ENCODE data around the gene NTRK2. TPM values are rescaled to one million over a fixed set of nuclear protein-coding genes. Genes with fewer than 3 reads are reported as not detected.

Gene NTRK2
- total RNA-seq, 1 donor from 2014 or later: 7.7 TPM

- no peak for DNase-seq (ENCODE audit: low spot score)
Measured at GRCh38 chr9:84681516-84682285, 12.2 kb downstream of the NTRK2 start.

- no peak for DNase-seq (ENCODE audit: low spot score)
Measured at GRCh38 chr9:84686068-84686467, 16.5 kb downstream of the NTRK2 start.

GRCh38 chr9:84688956-84689355 lies 19.4 kb downstream of the NTRK2 start:
- peak; percentile 39 for DNase-seq (ENCODE audit: low spot score)

GRCh38 chr9:84691634-84692033 lies 22.1 kb downstream of the NTRK2 start:
- DNase-seq (ENCODE audit: low spot score): no peak

GRCh38 chr9:84694248-84694647 lies 24.7 kb downstream of the NTRK2 start:
- DNase-seq (ENCODE audit: low spot score): no peak

- DNase-seq (ENCODE audit: low spot score): no peak
Measured at GRCh38 chr9:84697042-84697441, 27.5 kb downstream of the NTRK2 start.

GRCh38 chr9:84697509-84698114 lies 28.1 kb downstream of the NTRK2 start:
- DNase-seq (ENCODE audit: low spot score): peak; percentile 36

- no peak for DNase-seq (ENCODE audit: low spot score)
Measured at GRCh38 chr9:84698323-84698722, 28.8 kb downstream of the NTRK2 start.

GRCh38 chr9:84699984-84700383 lies 30.5 kb downstream of the NTRK2 start:
- no peak for DNase-seq (ENCODE audit: low spot score)

- DNase-seq (ENCODE audit: low spot score): no peak
Measured at GRCh38 chr9:84701801-84702200, 32.3 kb downstream of the NTRK2 start.

GRCh38 chr9:84702471-84702870 lies 32.9 kb downstream of the NTRK2 start:
- DNase-seq (ENCODE audit: low spot score): no peak

- no peak for DNase-seq (ENCODE audit: low spot score)
Measured at GRCh38 chr9:84703793-84704192, 34.3 kb downstream of the NTRK2 start.

- DNase-seq (ENCODE audit: low spot score): no peak
Measured at GRCh38 chr9:84705128-84705527, 35.6 kb downstream of the NTRK2 start.

- no peak for DNase-seq (ENCODE audit: low spot score)
Measured at GRCh38 chr9:84708400-84708799, 38.9 kb downstream of the NTRK2 start.

- DNase-seq (ENCODE audit: low spot score): peak; percentile 79
Measured at GRCh38 chr9:84709056-84709455, 39.5 kb downstream of the NTRK2 start.

GRCh38 chr9:84710701-84711397 lies 41.3 kb downstream of the NTRK2 start:
- peak; percentile 42 for DNase-seq (ENCODE audit: low spot score)

GRCh38 chr9:84711398-84711777 lies 41.9 kb downstream of the NTRK2 start:
- DNase-seq (ENCODE audit: low spot score): no peak

GRCh38 chr9:84711936-84712335 lies 42.4 kb downstream of the NTRK2 start:
- no peak for DNase-seq (ENCODE audit: low spot score)

GRCh38 chr9:84716217-84716616 lies 46.7 kb downstream of the NTRK2 start:
- DNase-seq (ENCODE audit: low spot score): no peak

- peak; percentile 61 for DNase-seq (ENCODE audit: low spot score)
Measured at GRCh38 chr9:84718476-84718875, 48.9 kb downstream of the NTRK2 start.

GRCh38 chr9:84722388-84722989 lies 53.0 kb downstream of the NTRK2 start:
- no peak for DNase-seq (ENCODE audit: low spot score)

GRCh38 chr9:84723426-84723825 lies 53.9 kb downstream of the NTRK2 start:
- no peak for DNase-seq (ENCODE audit: low spot score)

Data from umbilical cord (tissue), 2 donors.